ENCODE measurements around the gene ZNF280A. TPM values are rescaled to one million over a fixed set of nuclear protein-coding genes. Genes with fewer than 3 reads are reported as not detected.

Gene ZNF280A, protein sequence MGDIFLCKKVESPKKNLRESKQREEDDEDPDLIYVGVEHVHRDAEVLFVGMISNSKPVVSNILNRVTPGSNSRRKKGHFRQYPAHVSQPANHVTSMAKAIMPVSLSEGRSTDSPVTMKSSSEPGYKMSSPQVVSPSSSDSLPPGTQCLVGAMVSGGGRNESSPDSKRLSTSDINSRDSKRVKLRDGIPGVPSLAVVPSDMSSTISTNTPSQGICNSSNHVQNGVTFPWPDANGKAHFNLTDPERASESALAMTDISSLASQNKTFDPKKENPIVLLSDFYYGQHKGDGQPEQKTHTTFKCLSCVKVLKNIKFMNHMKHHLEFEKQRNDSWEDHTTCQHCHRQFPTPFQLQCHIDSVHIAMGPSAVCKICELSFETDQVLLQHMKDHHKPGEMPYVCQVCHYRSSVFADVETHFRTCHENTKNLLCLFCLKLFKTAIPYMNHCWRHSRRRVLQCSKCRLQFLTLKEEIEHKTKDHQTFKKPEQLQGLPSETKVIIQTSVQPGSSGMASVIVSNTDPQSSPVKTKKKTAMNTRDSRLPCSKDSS
- polyA plus RNA-seq, result not detected in 2 replicates
- polyA minus RNA-seq, result not detected in 2 replicates

GRCh38 chr22:22520020-22520656, at the start of gene ZNF280A:
ZNF280A (minus strand) TSS chr22:22520270; CDS start chr22:22515630, 4,640 bp downstream.
- Histone ChIP-seq H3F3A (ENCODE audit: insufficient read depth, low read length, poor library complexity, severe bottlenecking) (no peaks in the 10 kb centered on the region), H3K9ac (ENCODE audit: low read length) (no peak within 1 kb of the TSS), H3K9me3 (ENCODE audit: low read length) (no peaks in the 10 kb centered on the region), H4K20me1 (ENCODE audit: insufficient read depth) (no peaks in the 10 kb centered on the region), H3K36me3 (ENCODE audit: insufficient read depth, low read length) (no peaks in the 10 kb centered on the region), H3K9me2 (ENCODE audit: insufficient read depth, low read length) (no peaks in the 10 kb centered on the region), H3K27ac (ENCODE audit: low read length) (no peak within 1 kb of the TSS), H2AFZ (ENCODE audit: low read depth, low read length) (no peak within 1 kb of the TSS), H3K79me2 (replicated peaks; ENCODE audit: insufficient read depth, low read length) (no peaks in the 10 kb centered on the region), H3K4me3 (ENCODE audit: low read length) (no peak within 1 kb of the TSS), H3K27me3 (ENCODE audit: insufficient read depth, low read depth, low read length) (no peaks in the 10 kb centered on the region), H3K4me2 (ENCODE audit: low read length) (no peak within 1 kb of the TSS)
- no peak for TF ChIP-seq MXI1 (conservative IDR thresholded peaks at IDR 0.05; ENCODE audit: poor library complexity, severe bottlenecking)
- TF ChIP-seq SMC3 (conservative IDR thresholded peaks at IDR 0.05; ENCODE audit: poor library complexity), result no peak
- TF ChIP-seq POLR2AphosphoS5 (IDR thresholded peaks at IDR 0.05), result no peak
- TF ChIP-seq CTCF (IDR thresholded peaks at IDR 0.05; ENCODE audit: poor library complexity, severe bottlenecking), result no peak
- no peak for TF ChIP-seq TAF1 (IDR thresholded peaks at IDR 0.05; ENCODE audit: low read depth)
- TF ChIP-seq EZH2 (IDR thresholded peaks at IDR 0.05; ENCODE audit: borderline replicate concordance, insufficient read depth, low read length, poor library complexity, severe bottlenecking), result no peak
- TF ChIP-seq RAD21 (conservative IDR thresholded peaks at IDR 0.05), result no peak
- TF ChIP-seq, protein P1, sequence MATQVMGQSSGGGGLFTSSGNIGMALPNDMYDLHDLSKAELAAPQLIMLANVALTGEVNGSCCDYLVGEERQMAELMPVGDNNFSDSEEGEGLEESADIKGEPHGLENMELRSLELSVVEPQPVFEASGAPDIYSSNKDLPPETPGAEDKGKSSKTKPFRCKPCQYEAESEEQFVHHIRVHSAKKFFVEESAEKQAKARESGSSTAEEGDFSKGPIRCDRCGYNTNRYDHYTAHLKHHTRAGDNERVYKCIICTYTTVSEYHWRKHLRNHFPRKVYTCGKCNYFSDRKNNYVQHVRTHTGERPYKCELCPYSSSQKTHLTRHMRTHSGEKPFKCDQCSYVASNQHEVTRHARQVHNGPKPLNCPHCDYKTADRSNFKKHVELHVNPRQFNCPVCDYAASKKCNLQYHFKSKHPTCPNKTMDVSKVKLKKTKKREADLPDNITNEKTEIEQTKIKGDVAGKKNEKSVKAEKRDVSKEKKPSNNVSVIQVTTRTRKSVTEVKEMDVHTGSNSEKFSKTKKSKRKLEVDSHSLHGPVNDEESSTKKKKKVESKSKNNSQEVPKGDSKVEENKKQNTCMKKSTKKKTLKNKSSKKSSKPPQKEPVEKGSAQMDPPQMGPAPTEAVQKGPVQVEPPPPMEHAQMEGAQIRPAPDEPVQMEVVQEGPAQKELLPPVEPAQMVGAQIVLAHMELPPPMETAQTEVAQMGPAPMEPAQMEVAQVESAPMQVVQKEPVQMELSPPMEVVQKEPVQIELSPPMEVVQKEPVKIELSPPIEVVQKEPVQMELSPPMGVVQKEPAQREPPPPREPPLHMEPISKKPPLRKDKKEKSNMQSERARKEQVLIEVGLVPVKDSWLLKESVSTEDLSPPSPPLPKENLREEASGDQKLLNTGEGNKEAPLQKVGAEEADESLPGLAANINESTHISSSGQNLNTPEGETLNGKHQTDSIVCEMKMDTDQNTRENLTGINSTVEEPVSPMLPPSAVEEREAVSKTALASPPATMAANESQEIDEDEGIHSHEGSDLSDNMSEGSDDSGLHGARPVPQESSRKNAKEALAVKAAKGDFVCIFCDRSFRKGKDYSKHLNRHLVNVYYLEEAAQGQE (IDR thresholded peaks at IDR 0.05; ENCODE audit: borderline replicate concordance), result no peak
- TF ChIP-seq EP300 (conservative IDR thresholded peaks at IDR 0.05; ENCODE audit: poor library complexity, severe bottlenecking), result no peak

DNA sequence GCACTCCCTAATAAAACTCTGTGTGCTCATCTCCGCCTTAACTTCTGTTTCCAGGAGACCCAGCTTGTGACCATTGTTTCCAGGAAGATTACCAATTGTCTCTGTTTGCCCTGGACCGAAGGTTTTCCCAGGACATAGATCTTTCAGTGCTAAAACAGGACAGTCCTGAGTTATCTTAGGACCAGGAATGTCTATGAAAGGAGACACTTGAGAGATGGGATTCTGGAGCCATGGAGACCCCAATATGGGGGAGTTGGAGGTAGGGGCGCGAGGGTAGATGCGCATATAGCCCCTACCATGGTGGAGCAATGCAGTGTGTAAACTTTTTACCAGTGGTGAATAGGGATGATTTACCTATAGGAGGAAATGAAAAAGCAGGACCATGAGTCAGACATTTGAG, 49.1 kb upstream of the ZNF280A start:
- H3K9me3 ChIP-seq (ENCODE audit: low read length), result no peaks in the 10 kb centered on the region
- no peak overlapping the region for H3K9ac ChIP-seq (ENCODE audit: low read length)
- H3F3A ChIP-seq (ENCODE audit: insufficient read depth, low read length, poor library complexity, severe bottlenecking), result no peaks in the 10 kb centered on the region
- H4K20me1 ChIP-seq (ENCODE audit: insufficient read depth), result no peaks in the 10 kb centered on the region
- no peaks in the 10 kb centered on the region for H3K9me2 ChIP-seq (ENCODE audit: insufficient read depth, low read length)
- no peak overlapping the region for H2AFZ ChIP-seq (ENCODE audit: low read depth, low read length)
- H3K27ac ChIP-seq (ENCODE audit: low read length), result no peak overlapping the region
- no peaks in the 10 kb centered on the region for H3K36me3 ChIP-seq (ENCODE audit: insufficient read depth, low read length)
- no peaks in the 10 kb centered on the region for H3K27me3 ChIP-seq (ENCODE audit: insufficient read depth, low read depth, low read length)
- TF ChIP-seq SMC3 (conservative IDR thresholded peaks at IDR 0.05; ENCODE audit: poor library complexity) (no peak), EP300 (conservative IDR thresholded peaks at IDR 0.05; ENCODE audit: poor library complexity, severe bottlenecking) (no peak), TAF1 (IDR thresholded peaks at IDR 0.05; ENCODE audit: low read depth) (no peak), EZH2 (IDR thresholded peaks at IDR 0.05; ENCODE audit: borderline replicate concordance, insufficient read depth, low read length, poor library complexity, severe bottlenecking) (no peak), RAD21 (conservative IDR thresholded peaks at IDR 0.05) (no peak), POLR2AphosphoS5 (IDR thresholded peaks at IDR 0.05) (no peak), CTCF (IDR thresholded peaks at IDR 0.05; ENCODE audit: poor library complexity, severe bottlenecking) (no peak), MXI1 (conservative IDR thresholded peaks at IDR 0.05; ENCODE audit: poor library complexity, severe bottlenecking) (no peak)
- TF ChIP-seq, protein P1 (IDR thresholded peaks at IDR 0.05; ENCODE audit: borderline replicate concordance), result no peak
- no peak overlapping the region for H3K4me3 ChIP-seq (ENCODE audit: low read length)
- H3K79me2 ChIP-seq (replicated peaks; ENCODE audit: insufficient read depth, low read length), result no peaks in the 10 kb centered on the region
- H3K4me2 ChIP-seq (ENCODE audit: low read length), result no peak overlapping the region
